ENCODE measurements around the gene INS.
A peak's percentile ranks its signal among the peaks of the same experiment; 100 is the strongest.

Gene INS

GRCh38 chr11:2143799-2144543 lies 17.0 kb downstream of the INS start:
- DNase-seq (ENCODE audit: low spot score) = no peak

GRCh38 chr11:2143477-2143798 lies 17.6 kb downstream of the INS start:
- no peak for DNase-seq (ENCODE audit: low spot score)

DNA sequence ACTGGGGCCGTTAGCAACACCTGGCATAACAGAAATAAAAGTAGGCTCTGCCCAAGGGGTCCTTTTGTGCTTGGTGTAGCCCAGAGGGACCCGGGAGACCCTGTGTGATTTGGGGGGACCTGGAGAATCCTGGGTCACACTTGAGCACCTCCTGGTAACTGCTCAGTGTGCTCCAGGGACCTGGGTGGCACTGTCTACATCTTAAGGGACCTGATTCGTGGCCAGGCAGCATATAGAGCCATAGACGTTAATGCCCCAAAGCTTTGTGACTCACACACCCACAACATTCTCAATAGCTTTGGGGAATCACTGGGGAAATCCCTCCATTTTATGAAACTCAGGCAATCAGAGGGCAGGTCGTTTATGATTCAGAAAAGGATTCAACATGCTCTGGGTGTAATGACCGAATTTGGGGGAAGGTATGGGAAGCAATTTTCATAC lies 18.2 kb downstream of the INS start:
- DNase-seq (ENCODE audit: low spot score) = no peak

GRCh38 chr11:2142300-2142759 lies 18.7 kb downstream of the INS start:
- DNase-seq (ENCODE audit: low spot score) = no peak

DNA sequence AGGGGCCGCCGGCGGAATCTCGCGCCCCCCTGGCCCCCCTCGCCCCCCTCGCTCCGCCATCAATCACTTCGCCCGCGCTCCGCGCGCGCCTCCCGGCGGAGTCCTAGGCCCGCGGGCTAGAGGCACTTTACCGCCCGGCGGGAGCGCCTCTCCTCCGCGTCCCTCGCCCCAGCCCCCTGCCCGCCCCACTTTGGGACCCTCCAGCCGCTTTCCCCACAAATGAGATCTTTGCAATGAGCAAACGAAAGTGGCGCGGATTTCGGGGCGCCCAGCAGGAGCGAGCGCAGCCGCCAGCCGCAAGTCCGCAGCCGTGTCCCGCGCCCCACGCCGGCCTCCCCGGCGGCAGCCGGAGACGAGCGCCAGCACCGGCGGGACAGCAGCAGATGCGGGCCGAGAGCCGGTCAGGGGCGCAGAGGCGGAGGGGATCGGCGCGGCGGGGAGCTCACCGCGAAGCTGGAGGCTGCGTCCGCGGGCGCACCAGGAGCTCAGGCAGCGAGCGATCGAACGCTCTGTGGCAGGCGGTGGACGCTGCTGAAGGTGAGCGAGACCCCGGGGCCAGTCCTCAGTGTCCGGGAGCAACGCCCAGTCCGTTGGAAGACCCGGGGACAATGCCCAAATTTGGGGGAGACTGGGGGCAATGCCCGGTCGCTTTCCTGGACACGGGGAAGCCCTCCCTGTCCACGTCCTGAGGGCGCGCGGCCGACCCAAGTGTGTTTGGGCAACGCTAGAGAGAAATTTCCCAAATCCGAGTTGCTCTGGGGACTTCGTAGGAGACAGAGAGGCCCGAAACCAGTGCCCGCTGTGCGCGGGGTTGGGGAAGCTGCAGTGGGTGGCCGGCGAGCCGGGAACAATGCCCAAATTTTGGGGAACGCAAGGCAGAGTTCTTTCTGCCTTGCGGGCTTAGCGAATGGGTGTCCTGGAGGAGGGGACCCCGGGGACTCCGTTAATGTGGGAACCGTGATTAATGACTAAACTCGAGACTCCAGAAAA lies 20.3 kb downstream of the INS start:
- DNase-seq (ENCODE audit: low spot score) = no peak

GRCh38 chr11:2139621-2140337 lies 21.2 kb downstream of the INS start:
- DNase-seq (ENCODE audit: low spot score) = no peak

DNA sequence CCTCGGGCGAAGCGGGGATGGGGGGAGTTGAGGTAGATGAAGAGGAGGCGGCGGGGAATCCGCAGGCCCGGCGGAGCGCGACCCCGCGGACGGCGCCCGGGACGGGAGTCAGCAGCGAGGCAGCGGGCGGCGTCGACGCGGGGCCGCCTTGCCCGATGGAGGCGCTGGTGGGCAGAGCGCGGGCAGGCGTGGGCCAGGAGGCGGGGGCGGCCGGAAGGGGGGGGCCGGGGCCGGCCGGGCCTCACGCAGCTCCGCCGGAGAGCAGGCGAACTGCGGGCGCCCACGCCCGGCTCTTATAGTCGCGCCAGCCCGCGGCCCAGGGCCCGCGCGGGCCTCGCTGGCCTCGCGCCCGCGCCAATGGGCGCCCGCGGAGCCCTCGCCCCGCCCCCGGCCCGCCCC lies 21.9 kb downstream of the INS start, which contains the start of gene IGF2:
IGF2 (minus strand) TSS at position 267 of the 399 bp plus-strand sequence. CDS start 3,866 bp downstream, outside the sequence.
- peak; percentile 75 for DNase-seq (ENCODE audit: low spot score)

DNA sequence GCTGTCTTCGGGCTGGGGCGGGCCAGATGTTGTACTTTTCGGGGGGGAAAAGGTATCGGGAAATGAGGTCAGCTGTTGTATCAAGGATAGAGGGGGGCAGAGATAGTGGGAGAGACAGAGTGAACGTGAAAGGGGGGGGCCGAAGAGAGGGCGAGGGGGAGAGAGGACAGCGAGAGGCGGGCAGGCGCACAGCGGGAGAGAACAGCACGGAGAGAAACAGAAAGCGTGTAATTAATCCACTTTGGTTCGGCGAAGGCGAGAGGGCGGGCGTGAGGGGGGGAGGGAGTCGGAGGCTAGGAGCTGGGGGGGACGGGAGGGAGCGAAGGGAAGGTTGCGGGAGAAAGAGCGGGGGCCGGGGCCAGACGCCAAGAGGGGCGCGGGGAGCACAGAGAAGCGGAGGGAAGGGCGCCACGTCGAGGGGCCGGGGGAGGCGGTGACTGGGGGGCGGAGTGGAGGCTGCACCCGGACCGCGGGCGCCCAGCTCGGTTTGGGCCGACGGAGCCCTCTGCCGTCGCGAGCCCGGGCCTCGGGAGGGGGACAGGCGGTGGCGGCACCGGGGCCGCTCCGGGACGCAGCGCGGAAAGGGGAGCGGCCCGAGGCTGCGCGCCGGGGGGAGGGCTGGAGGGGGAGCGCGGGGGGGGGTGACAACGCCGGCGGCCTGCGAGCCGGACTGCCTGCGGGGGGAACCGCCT lies 22.4 kb downstream of the INS start:
- no peak for DNase-seq (ENCODE audit: low spot score)

DNA sequence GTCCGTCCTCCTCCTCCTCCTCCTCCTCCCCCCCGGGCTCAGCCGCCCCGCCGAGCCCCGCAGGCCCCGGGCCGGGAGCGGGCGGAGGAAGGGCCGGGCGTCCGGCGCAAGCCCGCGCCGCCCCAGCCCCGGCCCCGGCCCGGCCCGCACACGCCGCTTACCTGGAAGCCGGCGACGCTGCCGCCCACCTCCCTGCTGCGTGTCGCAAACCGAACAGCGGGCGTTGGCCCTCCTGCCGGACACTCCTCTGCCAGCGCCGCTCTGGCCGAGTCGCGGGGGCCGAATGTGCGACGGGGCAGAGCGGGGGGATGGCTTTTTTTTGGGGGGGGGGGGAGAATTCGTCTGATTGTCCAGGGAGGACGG lies 23.0 kb downstream of the INS start:
- peak; percentile 57 for DNase-seq (ENCODE audit: low spot score)

- DNase-seq (ENCODE audit: low spot score) = peak; percentile 99
Observed at GRCh38 chr11:2137202-2138067, 23.6 kb downstream of the INS start.

DNA sequence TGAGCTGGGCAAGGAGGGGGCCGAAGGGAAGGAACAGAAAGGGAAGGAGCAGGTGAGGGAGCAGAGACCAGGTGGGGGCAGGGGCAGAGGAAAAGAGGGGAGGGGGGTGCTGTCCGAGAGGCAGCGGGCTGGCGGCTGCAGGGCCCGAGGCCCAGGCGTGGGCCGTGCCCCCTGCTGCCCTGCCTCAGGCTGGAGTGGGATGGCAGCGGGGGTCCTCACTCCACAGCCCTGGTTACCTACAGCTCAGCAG lies 24.1 kb downstream of the INS start:
- no peak for DNase-seq (ENCODE audit: low spot score)

- DNase-seq (ENCODE audit: low spot score) = no peak
Observed at GRCh38 chr11:2136209-2136951, 24.6 kb downstream of the INS start.

DNA sequence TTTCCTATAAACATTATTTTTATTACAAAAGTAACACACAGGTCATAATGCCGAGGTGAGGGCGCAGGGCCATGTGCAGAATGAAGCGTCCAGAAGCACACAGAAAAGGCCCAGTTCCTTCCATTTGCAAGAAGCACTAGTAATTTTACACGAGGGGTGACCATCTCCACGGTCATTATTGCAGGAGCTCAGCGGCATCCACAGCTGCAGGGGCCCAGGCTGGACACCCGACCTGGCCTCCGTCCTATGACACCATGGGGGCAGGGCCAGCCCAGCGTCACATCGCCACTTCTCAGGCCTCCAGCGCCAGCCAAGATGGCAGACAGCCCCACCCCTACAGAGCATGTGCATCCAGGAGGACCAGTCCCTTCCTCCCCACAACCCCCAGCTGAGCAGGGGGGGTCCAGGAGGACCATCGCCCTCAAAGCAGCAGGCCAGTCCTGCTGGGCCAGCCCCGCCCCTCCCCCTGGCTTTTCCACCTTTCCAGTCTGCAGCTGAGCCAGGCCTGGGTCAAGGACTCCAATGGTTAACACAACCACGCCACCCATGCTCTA lies 25.3 kb downstream of the INS start:
- DNase-seq (ENCODE audit: low spot score) = no peak

DNA sequence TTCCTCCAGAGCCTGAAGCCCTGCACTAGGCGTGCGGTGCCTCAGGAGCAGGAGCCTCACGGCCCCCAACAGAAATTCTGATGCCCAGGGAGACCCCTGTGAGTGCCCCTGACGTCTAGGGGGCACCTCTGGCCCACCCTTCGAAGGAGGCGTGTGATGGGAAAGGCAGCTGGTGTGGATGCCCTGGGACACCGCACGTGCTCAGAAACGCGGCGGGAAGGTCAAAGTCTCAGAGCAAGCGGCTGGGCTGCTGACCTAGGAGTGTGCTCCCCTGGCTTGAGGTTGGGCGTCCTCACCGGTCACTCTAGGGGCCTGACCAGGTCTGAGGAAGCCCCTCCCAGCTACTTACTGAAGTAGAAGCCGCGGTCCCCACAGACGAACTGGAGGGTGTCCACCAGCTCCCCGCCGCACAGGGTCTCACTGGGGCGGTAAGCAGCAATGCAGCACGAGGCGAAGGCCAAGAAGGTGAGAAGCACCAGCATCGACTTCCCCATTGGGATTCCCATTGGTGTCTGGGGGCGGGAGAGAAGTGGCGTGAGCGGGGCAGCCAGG lies 25.9 kb downstream of the INS start:
- no peak for DNase-seq (ENCODE audit: low spot score)

GRCh38 chr11:2134022-2135010 lies 26.7 kb downstream of the INS start:
- no peak for DNase-seq (ENCODE audit: low spot score)

- no peak for DNase-seq (ENCODE audit: low spot score)
Observed at GRCh38 chr11:2133241-2134021, 27.6 kb downstream of the INS start.

DNA sequence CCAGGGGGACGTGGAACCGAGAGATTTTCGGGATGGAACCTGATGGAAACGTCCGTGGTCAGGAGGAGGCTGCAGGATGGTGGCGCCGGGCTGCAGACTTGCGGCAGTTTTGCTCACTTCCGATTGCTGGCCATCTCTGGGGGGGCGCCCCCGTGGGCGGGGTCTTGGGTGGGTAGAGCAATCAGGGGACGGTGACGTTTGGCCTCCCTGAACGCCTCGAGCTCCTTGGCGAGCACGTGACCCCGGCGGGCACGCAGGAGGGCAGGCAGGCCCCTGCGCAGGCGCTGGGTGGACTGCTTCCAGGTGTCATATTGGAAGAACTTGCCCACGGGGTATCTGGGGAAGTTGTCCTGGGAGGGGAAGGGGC lies 28.2 kb downstream of the INS start:
- no peak for DNase-seq (ENCODE audit: low spot score)

- no peak for DNase-seq (ENCODE audit: low spot score)
Observed at GRCh38 chr11:2132246-2132645, 28.8 kb downstream of the INS start.

Data from HuH-7 (cell line).